HG02678 (cell line): ENCODE data around the gene ZNF777.
A peak's percentile ranks its signal among the peaks of the same experiment; 100 is the strongest.

Experiments
- ATAC-seq: cut with Tn5 transposase; IDR thresholded peaks from one replicate; pipeline ENCODE4 v1.9.1; 2021; ENCODE audit warnings: mild to moderate bottlenecking, moderate library complexity; ENCODE audit not compliant: unreplicated experiment

Gene ZNF777

DNA sequence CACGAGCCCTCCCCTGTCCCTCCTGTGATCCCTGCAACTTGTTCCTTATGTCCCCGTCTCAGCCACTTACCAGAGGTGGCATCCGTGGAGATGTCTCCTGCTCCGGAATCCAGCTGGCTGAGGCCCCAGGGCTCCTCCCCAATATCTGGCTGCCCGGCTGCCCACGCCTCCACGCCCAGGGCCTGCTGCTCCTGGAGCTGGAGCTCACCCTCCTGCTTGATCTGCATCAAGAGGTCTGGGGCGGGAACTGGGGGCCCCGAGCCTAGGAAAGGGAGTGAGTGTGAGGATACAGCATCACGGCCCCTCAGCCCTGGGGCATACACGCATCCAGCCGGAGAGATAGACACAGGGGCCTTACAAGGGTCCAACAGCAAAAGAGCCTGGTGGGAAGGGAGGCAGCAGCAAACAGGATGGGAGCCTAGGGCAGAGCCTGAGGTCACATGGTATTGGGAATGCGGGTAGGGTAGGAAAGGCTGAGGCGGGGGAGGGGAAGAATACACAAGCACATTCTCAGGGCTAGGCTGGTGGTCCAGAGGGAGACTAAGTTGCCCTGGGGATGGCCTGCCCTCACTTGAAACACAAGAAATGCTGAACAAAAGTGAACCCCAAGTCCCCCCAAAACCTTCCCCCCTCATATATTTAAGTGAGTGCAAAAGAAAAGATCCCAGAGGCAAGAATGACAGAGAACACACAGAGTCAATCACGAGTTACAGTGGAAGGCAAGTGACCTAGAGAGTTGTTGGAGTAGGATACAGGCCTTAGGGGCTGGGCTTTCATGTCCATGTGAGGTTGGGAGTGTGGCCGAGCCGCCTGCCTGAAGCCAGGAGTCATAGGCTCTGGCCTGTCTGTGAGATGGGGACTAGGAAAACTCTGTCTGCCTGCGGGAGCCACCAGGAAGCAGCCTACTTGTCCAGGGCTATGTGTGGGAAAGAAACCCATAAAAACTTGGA lies 16.9 kb upstream of the ZNF777 start:
- ATAC-seq = no peak

DNA sequence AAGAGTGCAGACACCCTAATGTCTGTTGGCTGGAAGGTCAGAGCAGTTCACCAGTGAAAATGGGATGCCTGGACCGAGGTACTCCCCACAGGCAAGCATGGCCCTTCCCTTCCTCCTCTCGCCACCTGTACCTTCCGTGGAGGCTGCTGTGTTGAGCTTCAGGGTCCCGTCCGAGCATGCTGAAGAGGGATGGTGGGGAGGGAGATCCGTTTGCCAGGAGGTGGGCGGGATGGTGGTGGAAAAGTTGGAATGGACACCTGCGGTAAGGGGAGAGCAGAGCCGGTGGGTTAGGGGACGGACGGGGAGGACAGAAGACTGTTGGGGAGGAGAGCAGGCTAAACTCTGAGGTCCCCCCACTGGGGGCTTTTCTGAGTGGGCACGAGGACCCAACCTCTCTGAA lies 15.9 kb upstream of the ZNF777 start:
- ATAC-seq = no peak

- ATAC-seq = no peak
These were observed 14.5 kb upstream of the ZNF777 start for GRCh38 chr7:149475121-149476045.

DNA sequence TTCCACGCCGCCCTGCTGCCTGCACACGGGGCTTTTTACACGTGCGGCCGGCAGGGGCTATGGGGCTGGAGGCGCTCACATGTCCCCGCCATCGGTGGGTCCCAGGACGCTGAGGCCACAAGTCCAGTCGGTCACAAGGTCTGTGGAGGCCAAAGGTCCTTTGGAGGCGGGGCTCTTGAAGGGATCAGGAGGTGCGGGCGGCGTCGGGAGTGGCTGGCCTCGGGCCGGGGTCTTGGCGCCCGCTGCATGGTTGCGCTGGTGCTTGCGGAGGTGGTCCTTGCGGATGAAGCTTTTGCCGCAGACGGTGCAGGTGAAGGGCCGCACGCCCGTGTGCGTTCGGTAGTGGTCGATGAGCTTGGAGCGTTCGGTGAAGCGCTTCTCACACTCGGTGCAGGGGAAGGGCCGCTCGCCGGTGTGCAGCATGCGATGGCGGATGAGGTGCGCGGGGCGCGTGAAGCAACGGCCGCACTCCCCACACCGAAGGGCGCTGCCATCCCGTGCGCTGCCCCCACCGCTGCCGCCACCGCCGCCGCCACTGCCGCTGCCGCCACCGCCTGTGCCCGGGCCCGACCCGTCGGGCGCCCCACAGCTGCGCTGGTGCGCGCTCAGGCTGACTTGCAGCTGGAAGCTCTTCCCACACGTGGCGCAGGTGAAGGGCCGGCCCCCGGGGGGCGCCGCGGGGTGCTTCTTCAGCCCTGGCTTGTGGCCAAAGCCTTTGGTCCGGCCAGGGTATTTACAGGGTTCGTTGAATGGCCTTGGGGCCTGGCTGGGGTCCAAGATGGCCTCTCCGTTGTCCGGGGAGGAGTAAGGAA lies 13.7 kb upstream of the ZNF777 start:
- no peak for ATAC-seq

- ATAC-seq = no peak
These were observed 12.4 kb upstream of the ZNF777 start for GRCh38 chr7:149473251-149473650.

GRCh38 chr7:149471289-149471953 lies 10.6 kb upstream of the ZNF777 start:
- no peak for ATAC-seq

GRCh38 chr7:149469806-149470205 lies 8.9 kb upstream of the ZNF777 start:
- ATAC-seq = no peak

DNA sequence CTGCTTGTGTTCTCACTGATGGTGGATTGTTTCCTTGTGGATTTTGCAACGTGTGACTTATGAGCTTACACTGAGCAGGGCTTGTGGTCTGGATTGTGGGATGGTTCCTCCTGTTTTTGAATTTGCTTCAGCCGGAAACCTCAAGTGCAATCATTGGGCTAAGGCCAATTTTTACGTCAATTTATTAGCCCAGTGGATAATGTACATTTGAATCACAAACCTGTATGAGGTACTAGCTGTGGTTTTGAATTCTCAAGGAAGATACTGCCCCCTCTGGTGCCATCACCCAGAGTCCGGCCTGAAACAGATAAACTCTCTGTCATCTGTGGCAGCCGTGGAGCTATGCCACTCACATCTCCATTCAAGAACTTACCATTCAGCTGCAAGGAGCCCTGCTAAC lies 7.3 kb upstream of the ZNF777 start:
- ATAC-seq = no peak

DNA sequence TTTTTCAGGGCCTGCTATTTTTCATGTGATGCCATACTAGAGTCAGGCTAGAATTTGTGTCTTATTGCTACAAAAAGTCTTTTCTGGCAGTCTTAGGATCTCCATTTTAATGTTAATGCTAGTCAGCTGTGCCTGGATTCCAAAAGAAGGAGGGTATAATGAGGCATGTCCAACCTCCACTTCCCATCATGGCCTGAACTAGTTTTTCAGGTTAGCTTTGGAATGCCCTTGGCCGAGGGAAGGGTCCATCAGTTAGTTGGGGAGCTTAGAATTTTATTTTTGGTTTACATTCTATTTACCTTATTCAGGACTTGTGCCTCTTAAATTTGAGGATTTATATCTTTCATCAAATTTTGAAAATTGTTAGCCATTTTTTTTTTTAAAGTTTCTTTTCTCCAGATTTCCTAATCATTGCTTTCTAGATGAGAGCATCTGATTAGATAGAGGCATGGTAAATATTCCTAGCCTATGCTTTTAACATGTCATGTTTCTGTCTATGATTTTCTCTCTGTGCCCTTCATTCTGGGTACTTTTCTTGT lies 6.5 kb upstream of the ZNF777 start:
- no peak for ATAC-seq

DNA sequence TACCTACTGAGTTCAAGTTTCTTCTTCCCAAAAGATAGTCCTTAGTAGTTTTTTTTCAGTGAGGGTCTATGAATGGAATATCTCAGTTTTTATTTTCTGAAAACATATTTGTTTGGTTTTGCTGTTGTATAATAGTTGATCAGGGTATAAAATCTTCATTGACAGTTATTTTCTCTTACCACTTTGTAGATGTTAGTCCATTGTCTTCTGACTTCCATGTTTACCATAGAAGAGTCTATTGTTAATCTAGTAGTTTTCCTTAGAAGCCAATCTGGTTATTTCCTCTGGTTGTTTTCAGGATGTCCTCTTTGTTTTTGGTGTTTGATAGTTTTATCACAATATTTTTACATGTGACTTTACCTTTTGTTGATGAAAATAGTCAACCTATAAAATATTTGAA lies 5.5 kb upstream of the ZNF777 start:
- ATAC-seq = no peak

- ATAC-seq = no peak
These were observed 2.8 kb upstream of the ZNF777 start for GRCh38 chr7:149463500-149464161.

DNA sequence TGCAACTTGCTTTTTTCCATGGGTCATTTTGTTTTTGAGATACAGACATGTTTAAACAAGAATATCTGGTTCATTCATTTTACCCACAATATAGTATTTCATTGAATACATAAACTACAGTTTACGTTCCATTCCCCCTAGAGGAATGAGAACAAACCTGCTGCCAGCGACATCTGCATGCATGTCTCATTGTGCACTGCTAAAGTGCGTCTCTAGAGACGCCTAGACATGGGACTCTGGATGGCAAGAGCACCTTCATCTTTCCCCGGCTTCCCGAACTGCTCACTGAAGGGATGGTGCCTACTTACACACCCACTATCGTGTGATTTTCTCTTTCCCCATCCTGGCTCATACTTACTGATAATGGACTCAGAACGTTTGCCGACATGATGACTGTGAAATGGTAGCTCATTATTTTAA lies 1.2 kb upstream of the ZNF777 start:
- ATAC-seq = no peak

- ATAC-seq = peak; percentile 39
These were observed 1.1 kb downstream of the ZNF777 start for GRCh38 chr7:149459540-149460452.

DNA sequence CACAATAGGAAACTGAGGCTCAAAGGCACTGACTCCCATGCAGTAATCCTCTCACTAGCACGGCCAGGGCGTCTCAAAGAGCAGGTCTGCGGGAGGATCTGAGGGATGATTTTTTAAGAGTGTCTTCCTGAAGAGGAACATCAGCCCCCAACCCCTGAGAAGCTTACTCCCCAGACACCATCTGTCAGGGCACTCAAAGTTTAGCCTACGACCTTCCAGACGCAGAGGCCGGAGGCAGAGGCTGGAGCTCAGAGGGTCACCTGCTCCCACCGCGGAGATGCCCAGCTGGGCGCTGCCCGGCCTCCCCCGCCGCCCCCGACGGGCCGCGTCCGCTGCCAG lies 1.7 kb downstream of the ZNF777 start:
- ATAC-seq = no peak

GRCh38 chr7:149458235-149458634 lies 2.6 kb downstream of the ZNF777 start:
- ATAC-seq = no peak

DNA sequence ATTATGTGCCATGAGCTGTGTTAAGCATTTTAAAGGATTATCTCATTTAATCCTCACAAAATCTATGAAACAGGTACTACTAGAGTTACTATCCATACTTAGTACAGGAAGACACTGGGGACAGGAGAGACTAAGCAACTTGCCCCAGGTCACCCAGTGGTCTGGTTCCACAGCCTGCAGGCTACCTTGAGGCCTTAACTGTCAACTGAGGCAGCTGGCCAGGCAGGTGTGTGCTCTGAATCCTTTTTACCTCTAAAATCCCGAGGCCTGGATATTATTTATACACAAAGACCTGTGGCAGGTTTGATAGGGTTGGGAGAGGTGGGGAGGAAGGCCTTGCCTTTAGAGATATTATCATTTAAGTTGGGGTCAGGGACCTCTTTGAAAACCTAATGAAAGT lies 3.1 kb downstream of the ZNF777 start:
- ATAC-seq = no peak

- no peak for ATAC-seq
These were observed 4.1 kb downstream of the ZNF777 start for GRCh38 chr7:149456506-149457421.
